Suprapubic skin (tissue), 3 donors: ENCODE measurements around the gene ACVR1B.

Experiments
- CTCF ChIP-seq, 2 donors: fragments of 200-600 bp in 1 of 2; fragments of 450-650 bp in 1 of 2; sonication (generic) in 1 of 2; IDR thresholded peaks; one replicate each; pipeline ENCODE4 v1.5.1; 2016 to 2019; ENCODE audit warnings: antibody characterized with exemption in 2 of 2, mild to moderate bottlenecking in 1 of 2, moderate library complexity in 1 of 2
- POLR2A ChIP-seq, 2 donors: fragments of 450-650 bp; IDR thresholded peaks; one replicate each; pipeline ENCODE4 v1.6.1; 2017; ENCODE audit warnings: antibody characterized with exemption in 2 of 2, mild to moderate bottlenecking in 2 of 2, moderate library complexity in 2 of 2

- no peak for TF ChIP-seq CTCF (IDR thresholded peaks at IDR 0.05)
- TF ChIP-seq POLR2A (IDR thresholded peaks at IDR 0.05): no peak
Measured at GRCh38 chr12:52013626-52014310, 62.3 kb downstream of the ACVR1B start.
